Sigmoid colon (tissue), 7 donors: ENCODE measurements around the gene SH2D7. TPM values are rescaled to one million over a fixed set of nuclear protein-coding genes. Genes with fewer than 3 reads are reported as not detected.

Experiments used
- DNase-seq: peaks from one replicate; pipeline ENCODE4 v3.0.0-alpha.2; 2019
- H3K27ac ChIP-seq, 4 donors: fragments of 200-600 bp; sonication (generic); one replicate each; pipeline ENCODE4 v1.5.1; 2016 to 2019; ENCODE audit warnings: mild to moderate bottlenecking in 1 of 4
- H3K27me3 ChIP-seq, 3 donors: fragments of 200-600 bp; sonication (generic); one replicate each; pipeline ENCODE4 v1.5.1; 2019; ENCODE audit warnings: mild to moderate bottlenecking in 1 of 3
- H3K36me3 ChIP-seq, 4 donors: fragments of 200-600 bp; sonication (generic); one replicate each; pipeline ENCODE4 v1.5.1; 2016 to 2019
- H3K4me1 ChIP-seq, 4 donors: fragments of 200-600 bp; sonication (generic); one replicate each; pipeline ENCODE4 v1.5.1; 2017 to 2019
- H3K4me3 ChIP-seq, 4 donors: fragments of 200-600 bp; sonication (generic); one replicate each; pipeline ENCODE4 v1.5.1; 2017 to 2019; ENCODE audit warnings: mild to moderate bottlenecking in 2 of 4, moderate library complexity in 1 of 4
- H3K9me3 ChIP-seq, 4 donors: fragments of 200-600 bp in 3 of 4; sonication (generic) in 3 of 4; one replicate each; pipeline versions ENCODE4 v1.5.1 to v1.6.1; 2013 to 2019
- CTCF ChIP-seq, 4 experiments: fragments of 450-650 bp in 3 of 4; fragments of 200-600 bp in 1 of 4; IDR thresholded peaks; one replicate each; pipeline ENCODE4 v1.5.1; 2016 to 2019; ENCODE audit warnings: antibody characterized with exemption in 4 of 4, mild to moderate bottlenecking in 3 of 4, moderate library complexity in 2 of 4
- EP300 ChIP-seq, 4 donors: sonication (generic); formaldehyde crosslinking; IDR thresholded peaks; one replicate each; pipeline ENCODE4 v1.6.1; 2017; ENCODE audit warnings: antibody characterized with exemption in 4 of 4
- POLR2A ChIP-seq, 2 donors: fragments of 450-650 bp; IDR thresholded peaks; one replicate each; pipeline ENCODE4 v1.6.1; 2016; ENCODE audit warnings: antibody characterized with exemption in 2 of 2, mild to moderate bottlenecking in 2 of 2, moderate library complexity in 2 of 2
- POLR2AphosphoS5 ChIP-seq, 4 donors: sonication (generic); formaldehyde crosslinking; IDR thresholded peaks; one replicate each; pipeline ENCODE4 v1.6.1; 2017; ENCODE audit warnings: antibody characterized with exemption in 4 of 4
- WGBS, 2 donors: extraction: QIAGEN DNeasy Blood & Tissue Kit; methylation state at CpG; one replicate each; pipeline ENCODE4 v1.1.7; 2013; 5-methylcytosine and 5-hydroxymethylcytosine counted together
- intact Hi-C: fragments of 100-400 bp; cut with DNase I; formaldehyde crosslinking; loops from one replicate; pipeline ENCODE4 v1.15.1; 2023
- polyA plus RNA-seq, 3 donors: library from polyadenylated mRNA; stranded (reverse); fragments of 200-250 nt; gene quantifications; one replicate each; pipeline ENCODE4 v1.2.3, GENCODE V29; 2013
- total RNA-seq, 4 donors: library from RNA; depleted of rRNA; stranded (reverse); fragments of >200 nt; gene quantifications; one replicate each; pipeline ENCODE4 v1.1.0, GENCODE V29; 2016
- donor health status: healthy with polysubstance abuse.
- donor health status: Bipolar disorder and iron deficiency.
- donor health status: healthy.

Gene SH2D7
- total and polyA plus RNA-seq, 7 donors: 0.69 to 3.0 (median 2.5) TPM; not detected in 4

GRCh38 chr15:78102741-78103140 is 10.4 kb downstream of the SH2D7 start:
- WGBS, 2 donors: 67 to 81% methylated on average over 6 of the region's 6 CpGs
- intact Hi-C loops: no loop called here
- TF ChIP-seq POLR2A (IDR thresholded peaks at IDR 0.05): no peak
- TF ChIP-seq CTCF (IDR thresholded peaks at IDR 0.05): no peak
- TF ChIP-seq EP300 (IDR thresholded peaks at IDR 0.05): no peak
- no peak for TF ChIP-seq POLR2AphosphoS5 (IDR thresholded peaks at IDR 0.05)
- Histone ChIP-seq H3K27ac (no peak overlapping the region), H3K4me3 (no peak overlapping the region), H3K27me3 (no peaks in the 10 kb centered on the region), H3K4me1 (no peaks in the 10 kb centered on the region), H3K36me3 (no peaks in the 10 kb centered on the region), H3K9me3 (no peaks in the 10 kb centered on the region)
- no peak for DNase-seq

- no peaks in the 10 kb centered on the region for H3K9me3 ChIP-seq
- no peaks in the 10 kb centered on the region for H3K4me1 ChIP-seq
- H3K36me3 ChIP-seq: no peaks in the 10 kb centered on the region
- TF ChIP-seq POLR2AphosphoS5 (IDR thresholded peaks at IDR 0.05) (no peak), CTCF (IDR thresholded peaks at IDR 0.05) (no peak), EP300 (IDR thresholded peaks at IDR 0.05) (no peak), POLR2A (IDR thresholded peaks at IDR 0.05) (no peak)
- DNase-seq: peak; percentile 58
- H3K27ac ChIP-seq: no peak overlapping the region
- H3K27me3 ChIP-seq: no peaks in the 10 kb centered on the region
- WGBS, 2 donors: 70 to 88% methylated on average over 12 of the region's 12 CpGs
- no peak overlapping the region for H3K4me3 ChIP-seq
- intact Hi-C loops: no loop called here
Observed at GRCh38 chr15:78103406-78104118, 11.2 kb downstream of the SH2D7 start.

- Histone ChIP-seq H3K27ac (no peak overlapping the region), H3K9me3 (no peaks in the 10 kb centered on the region), H3K36me3 (no peaks in the 10 kb centered on the region), H3K4me3 (no peak overlapping the region), H3K27me3 (no peaks in the 10 kb centered on the region), H3K4me1 (no peaks in the 10 kb centered on the region)
- TF ChIP-seq CTCF (IDR thresholded peaks at IDR 0.05): no peak
- no peak for TF ChIP-seq EP300 (IDR thresholded peaks at IDR 0.05)
- TF ChIP-seq POLR2A (IDR thresholded peaks at IDR 0.05): no peak
- no peak for TF ChIP-seq POLR2AphosphoS5 (IDR thresholded peaks at IDR 0.05)
- peak; percentile 34 for DNase-seq
- 88 to 91% methylated on average over 4 of the region's 4 CpGs for WGBS, 2 donors
- intact Hi-C loops: no loop called here
Observed at GRCh38 chr15:78104119-78104479, 11.7 kb downstream of the SH2D7 start.

- Histone ChIP-seq H3K27me3 (no peaks in the 10 kb centered on the region), H3K4me1 (no peaks in the 10 kb centered on the region), H3K9me3 (no peaks in the 10 kb centered on the region), H3K36me3 (no peaks in the 10 kb centered on the region), H3K27ac (no peak overlapping the region), H3K4me3 (no peak overlapping the region)
- DNase-seq: peak; percentile 41
- 86 to 88% methylated on average over 12 of the region's 12 CpGs for WGBS, 2 donors
- intact Hi-C loops: no loop called here
- no peak for TF ChIP-seq POLR2AphosphoS5 (IDR thresholded peaks at IDR 0.05)
- TF ChIP-seq EP300 (IDR thresholded peaks at IDR 0.05): no peak
- TF ChIP-seq CTCF (IDR thresholded peaks at IDR 0.05): no peak
- no peak for TF ChIP-seq POLR2A (IDR thresholded peaks at IDR 0.05)
Observed at GRCh38 chr15:78104566-78105475, 12.5 kb downstream of the SH2D7 start.
